H1 (cell line): Measurements from ENCODE around the gene RNU11. TPM values are rescaled to one million over a fixed set of nuclear protein-coding genes. Genes with fewer than 3 reads are reported as not detected.
A peak's percentile ranks its signal among the peaks of the same experiment; 100 is the strongest.

ENCODE experiments used
- ASH2L ChIP-seq: fragments of 200-600, 300-600 bp; sonication (generic); IDR thresholded peaks from one replicate; pipeline ENCODE4 v1.7.1; 2017; ENCODE audit warnings: low read length
- CHD2 ChIP-seq: IDR thresholded peaks from 2 replicates; pipeline ENCODE4 v1.6.1; 2012; ENCODE audit warnings: low read length, improper control_type of control experiment
- EGR1 ChIP-seq: IDR thresholded peaks from 2 replicates; pipeline ENCODE4 v1.6.1; 2011; ENCODE audit warnings: low read depth, low read length, borderline replicate concordance
- EP300 ChIP-seq, 2 experiments: IDR thresholded peaks; 1 replicate in 1 of 2; 2 replicates in 1 of 2; pipeline ENCODE4 v1.6.1; 2011 to 2012; ENCODE audit warnings: low read depth in 2 of 2, low read length in 2 of 2, mild to moderate bottlenecking in 2 of 2, borderline replicate concordance in 1 of 2, inconsistent platforms in 1 of 2, moderate library complexity in 1 of 2
- GABPA ChIP-seq: IDR thresholded peaks from 2 replicates; pipeline ENCODE4 v1.6.1; 2011; ENCODE audit warnings: mild to moderate bottlenecking, low read length, moderate library complexity, borderline replicate concordance; ENCODE audit not compliant: insufficient read depth
- JUND ChIP-seq: IDR thresholded peaks from 2 replicates; pipeline ENCODE4 v1.6.1; 2011; ENCODE audit warnings: mild to moderate bottlenecking, improper control_type of control experiment, low read length
- KDM4A ChIP-seq: IDR thresholded peaks from one replicate; pipeline ENCODE4 v1.7.1; 2012; ENCODE audit warnings: low read depth, mild to moderate bottlenecking, moderate library complexity, low read length, inconsistent platforms; ENCODE audit not compliant: severe bottlenecking
- KDM5A ChIP-seq: fragments of 200-600 bp; IDR thresholded peaks from 2 replicates; pipeline ENCODE4 v1.7.1; 2012; ENCODE audit warnings: mild to moderate bottlenecking, low read length, inconsistent platforms, mixed read lengths
- NANOG ChIP-seq: IDR thresholded peaks from 2 replicates; pipeline ENCODE4 v1.6.1; 2011; ENCODE audit warnings: low read length, low read depth, mild to moderate bottlenecking, inconsistent platforms; ENCODE audit not compliant: insufficient read depth, poor library complexity, severe bottlenecking
- NRF1 ChIP-seq: IDR thresholded peaks from 2 replicates; pipeline ENCODE4 v1.6.1; 2011; ENCODE audit warnings: mild to moderate bottlenecking, low read depth, low read length, improper control_type of control experiment
- RFX5 ChIP-seq: IDR thresholded peaks from 2 replicates; pipeline ENCODE4 v1.6.1; 2011; ENCODE audit warnings: low read depth, low read length, improper control_type of control experiment, borderline replicate concordance
- SIN3A ChIP-seq, 2 experiments: IDR thresholded peaks in 1 of 2; conservative IDR thresholded peaks in 1 of 2; 2 replicates each; pipeline ENCODE4 v1.6.1; 2011 to 2012; ENCODE audit warnings: low read length in 2 of 2, improper control_type of control experiment in 1 of 2, low read depth in 1 of 2, mild to moderate bottlenecking in 1 of 2
- SIRT6 ChIP-seq: IDR thresholded peaks from one replicate; pipeline ENCODE4 v1.7.1; 2012; ENCODE audit warnings: low read length, inconsistent platforms
- SP4 ChIP-seq: IDR thresholded peaks from 2 replicates; pipeline ENCODE4 v1.6.1; 2012; ENCODE audit warnings: low read length, inconsistent platforms
- SRF ChIP-seq: IDR thresholded peaks from 2 replicates; pipeline ENCODE4 v1.6.1; 2011; ENCODE audit warnings: mild to moderate bottlenecking, low read depth, low read length, moderate library complexity
- TAF1 ChIP-seq: IDR thresholded peaks from 2 replicates; pipeline ENCODE4 v1.6.1; 2011; ENCODE audit warnings: mild to moderate bottlenecking, low read depth, low read length
- YY1 ChIP-seq: IDR thresholded peaks from 2 replicates; pipeline ENCODE4 v1.6.1; 2011; ENCODE audit warnings: low read depth, mild to moderate bottlenecking, low read length
- polyA plus RNA-seq, 7 experiments: library from polyadenylated mRNA; depleted of rRNA in 3 of 7; stranded (reverse) in 5 of 7; unstranded in 2 of 7; fragments of >200 nt in 5 of 7; fragments of 200-250 nt in 2 of 7; gene quantifications; 1 replicate in 5 of 7; 2 replicates in 1 of 7; 4 replicates in 1 of 7; pipeline versions ENCODE4 v1.2.1 to v1.2.3, GENCODE V29; 2011 to 2013; ENCODE audit warnings: missing spikeins in 2 of 7, mixed read lengths in 2 of 7
- total RNA-seq: library from RNA; stranded (reverse); fragmentation: NEBNext Ultra II Directional; extraction: Animal tissue kit (Norgen Biotek cat#: 25700); gene quantifications from 2 replicates; pipeline ENCODE4 v1.2.1, GENCODE V29; 2021
- TF ChIP-seq, protein P1 (sequence below), 3 experiments: IDR thresholded peaks; 1 replicate in 2 of 3; 2 replicates in 1 of 3; pipeline versions ENCODE4 v1.5.1 to v1.6.1; 2011; ENCODE audit warnings: low read length in 3 of 3, mild to moderate bottlenecking in 3 of 3, inconsistent platforms in 2 of 3, low read depth in 1 of 3, moderate library complexity in 1 of 3; ENCODE audit not compliant: insufficient read depth in 1 of 3; ENCODE audit errors: control extremely low read depth in 1 of 3
- TF ChIP-seq, protein P2 (sequence below): IDR thresholded peaks from 2 replicates; pipeline ENCODE4 v1.6.1; 2011; ENCODE audit warnings: low read length, improper control_type of control experiment
- TF ChIP-seq, protein P3 (sequence below): IDR thresholded peaks from 2 replicates; pipeline ENCODE4 v1.6.1; 2012; ENCODE audit warnings: inconsistent platforms

The RNU11 gene
- total and polyA plus RNA-seq, 2 of the 8 experiments (the other 6 are each of a cell fraction or from before 2014, with no cell fraction given) = not detected

DNA sequence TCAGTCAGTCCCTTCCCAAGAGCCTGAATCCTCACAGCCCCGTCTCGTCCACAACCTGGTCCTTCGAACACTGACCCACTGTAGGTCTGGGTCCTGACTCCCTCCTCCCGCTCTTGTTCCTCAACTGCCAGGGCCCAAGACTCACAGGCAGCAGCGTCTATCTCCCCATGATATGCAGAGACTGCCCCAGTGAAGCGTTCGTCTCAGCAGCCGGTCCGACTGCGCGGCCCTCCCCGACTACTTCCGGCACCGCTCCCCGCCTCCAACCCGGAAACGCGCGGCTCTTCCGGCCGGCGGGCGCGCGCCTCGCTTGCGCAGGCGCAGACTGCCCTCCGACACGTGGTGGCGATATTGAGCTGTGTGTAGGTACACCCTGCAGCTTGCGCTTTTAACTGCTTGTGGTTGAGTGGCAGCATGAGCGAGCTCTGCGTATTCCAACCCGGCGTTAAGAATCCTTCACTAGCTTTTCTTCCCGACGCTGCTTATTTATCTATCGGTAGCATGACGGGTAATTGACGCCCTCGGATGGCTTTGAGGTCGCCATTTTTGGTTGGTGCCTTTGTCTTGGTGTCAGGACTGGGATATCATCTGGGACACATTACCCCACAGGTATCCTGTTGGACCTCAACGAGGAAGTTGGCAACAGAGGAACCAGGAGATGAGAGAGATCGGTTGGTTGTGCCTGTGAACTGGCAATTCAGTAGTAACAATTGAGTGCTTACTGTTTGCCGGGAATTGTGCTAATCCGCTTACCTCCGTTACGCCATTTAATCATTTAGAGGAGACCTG, 5.4 kb upstream of the RNU11 start, which contains the start of gene TAF12 (continued):
- TF ChIP-seq EGR1 (peak; percentile 81), SP4 (0 out of 2 replicates have a peak, but pooled peaks have one; percentile 59), TAF1 (peak; percentile 96), KDM5A (0 out of 2 replicates have a peak, but pooled peaks have one; percentile 34), YY1 (peak; percentile 90), KDM4A (peak; percentile 95), SIRT6 (no peak), EP300 (IDR thresholded peaks at IDR 0.05; ENCODE audit: borderline replicate concordance in 1 of 2, low read depth in 2 of 2, low read length in 2 of 2) (no peak), RFX5 (no peak), SRF (no peak), NRF1 (peak; percentile 77), GABPA (peak; percentile 96), ASH2L (peak; percentile 88), CHD2 (no peak; the same call in 1 of the 2 replicates), NANOG (no peak), SIN3A (conservative IDR thresholded peaks at IDR 0.05 in 1 of 2, IDR thresholded peaks at IDR 0.05 in 1 of 2; ENCODE audit: low read depth in 1 of 2, low read length in 2 of 2) (peak; percentile 25 to 77; a peak in 1 of 4 replicates), JUND (peak; percentile 52; the same call in 1 of the 2 replicates)
- TF ChIP-seq, protein P1, sequence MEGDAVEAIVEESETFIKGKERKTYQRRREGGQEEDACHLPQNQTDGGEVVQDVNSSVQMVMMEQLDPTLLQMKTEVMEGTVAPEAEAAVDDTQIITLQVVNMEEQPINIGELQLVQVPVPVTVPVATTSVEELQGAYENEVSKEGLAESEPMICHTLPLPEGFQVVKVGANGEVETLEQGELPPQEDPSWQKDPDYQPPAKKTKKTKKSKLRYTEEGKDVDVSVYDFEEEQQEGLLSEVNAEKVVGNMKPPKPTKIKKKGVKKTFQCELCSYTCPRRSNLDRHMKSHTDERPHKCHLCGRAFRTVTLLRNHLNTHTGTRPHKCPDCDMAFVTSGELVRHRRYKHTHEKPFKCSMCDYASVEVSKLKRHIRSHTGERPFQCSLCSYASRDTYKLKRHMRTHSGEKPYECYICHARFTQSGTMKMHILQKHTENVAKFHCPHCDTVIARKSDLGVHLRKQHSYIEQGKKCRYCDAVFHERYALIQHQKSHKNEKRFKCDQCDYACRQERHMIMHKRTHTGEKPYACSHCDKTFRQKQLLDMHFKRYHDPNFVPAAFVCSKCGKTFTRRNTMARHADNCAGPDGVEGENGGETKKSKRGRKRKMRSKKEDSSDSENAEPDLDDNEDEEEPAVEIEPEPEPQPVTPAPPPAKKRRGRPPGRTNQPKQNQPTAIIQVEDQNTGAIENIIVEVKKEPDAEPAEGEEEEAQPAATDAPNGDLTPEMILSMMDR (IDR thresholded peaks at IDR 0.05; ENCODE audit: control extremely low read depth in 1 of 3, insufficient read depth in 1 of 3, low read depth in 1 of 3, low read length in 3 of 3) = peak; percentile 52 to 59 (median 59)
- TF ChIP-seq, protein P2, sequence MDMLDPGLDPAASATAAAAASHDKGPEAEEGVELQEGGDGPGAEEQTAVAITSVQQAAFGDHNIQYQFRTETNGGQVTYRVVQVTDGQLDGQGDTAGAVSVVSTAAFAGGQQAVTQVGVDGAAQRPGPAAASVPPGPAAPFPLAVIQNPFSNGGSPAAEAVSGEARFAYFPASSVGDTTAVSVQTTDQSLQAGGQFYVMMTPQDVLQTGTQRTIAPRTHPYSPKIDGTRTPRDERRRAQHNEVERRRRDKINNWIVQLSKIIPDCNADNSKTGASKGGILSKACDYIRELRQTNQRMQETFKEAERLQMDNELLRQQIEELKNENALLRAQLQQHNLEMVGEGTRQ = peak; percentile 77; the same call in 1 of the 2 replicates
- TF ChIP-seq, protein P3, sequence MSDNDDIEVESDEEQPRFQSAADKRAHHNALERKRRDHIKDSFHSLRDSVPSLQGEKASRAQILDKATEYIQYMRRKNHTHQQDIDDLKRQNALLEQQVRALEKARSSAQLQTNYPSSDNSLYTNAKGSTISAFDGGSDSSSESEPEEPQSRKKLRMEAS = peak; percentile 96
